K562 (cell line): Measurements from ENCODE around the gene ZNF146. TPM values are rescaled to one million over a fixed set of nuclear protein-coding genes. Genes with fewer than 3 reads are reported as not detected.

ENCODE experiments used
- polyA plus RNA-seq, 8 experiments: library from polyadenylated mRNA; depleted of rRNA in 4 of 8; stranded (reverse) in 5 of 8; unstranded in 3 of 8; fragments of >200 nt; fragmentation: Nextera tagmentation in 2 of 8; fragmentation: Illumina TruSeq in 1 of 8; extraction: Ambion mirVana in 2 of 8; extraction: Trizol in 1 of 8; gene quantifications; 2 replicates each; pipeline versions ENCODE4 v1.2.1 to v1.2.3, GENCODE V29; 2011 to 2014; ENCODE audit warnings: inconsistent platforms in 1 of 8, missing spikeins in 1 of 8
- small RNA-seq: library from RNA; depleted of rRNA; stranded (forward); fragments of <200 nt; gene quantifications from one replicate; pipeline ENCODE3, GENCODE V24; 2014
- total RNA-seq, 7 experiments: library from RNA; depleted of rRNA in 6 of 7; stranded (reverse); fragments of >200 nt in 6 of 7; fragmentation: Illumina TruSeq in 2 of 7; extraction: Trizol in 2 of 7; gene quantifications; 2 replicates each; pipeline versions ENCODE4 v1.2.1 to v1.2.3, GENCODE V29; 2011 to 2021; ENCODE audit warnings: low replicate concordance in 1 of 7

The ZNF146 gene
- total and polyA plus RNA-seq, 9 of the 15 experiments (the other 6 are each of a cell fraction or from before 2014, with no cell fraction given): 36.2 to 195 (median 116) TPM

Small RNAs within 50 kb of the gene (small RNA-seq; reads per million reads assigned to genes)
- not detected for gene RF00019

Other genes with a start within 250 kb of the ZNF146 start
Only the 7 nearest of the 14 such genes appear.
- gene WDR62, start 160.2 kb upstream of the ZNF146 start, total RNA-seq (2014; rRNA removed): 18.8 and 27.6 TPM in 2 replicates
- gene WDR62, start 160.2 kb upstream of the ZNF146 start, total RNA-seq (2014; rRNA removed; fragmentation: Illumina TruSeq; extraction: Trizol): 7.3 and 9.5 TPM in 2 replicates
- 15.3 and 15.5 TPM in 2 replicates for gene WDR62, start 160.2 kb upstream of the ZNF146 start, total RNA-seq (2015; rRNA removed; fragmentation: Illumina TruSeq; extraction: Trizol)
- 30.1 and 32.8 TPM in 2 replicates for gene WDR62, start 160.2 kb upstream of the ZNF146 start, total RNA-seq (2021)
- gene WDR62, start 160.2 kb upstream of the ZNF146 start, polyA plus RNA-seq (2011; rRNA removed): 10.7 and 17.7 TPM in 2 replicates
- gene WDR62, start 160.2 kb upstream of the ZNF146 start, polyA plus RNA-seq (2014; fragmentation: Illumina TruSeq; extraction: Trizol): 14.4 and 24.6 TPM in 2 replicates
- under 1 TPM; 0.35 to 0.75 TPM for gene WDR62, start 160.2 kb upstream of the ZNF146 start, polyA plus RNA-seq (2014; fragmentation: Nextera tagmentation; extraction: Ambion mirVana)
- gene WDR62, start 160.2 kb upstream of the ZNF146 start, polyA plus RNA-seq (2014; rRNA removed): 22.2 and 24.5 TPM in 2 replicates
- gene OVOL3, start 104.0 kb upstream of the ZNF146 start, total RNA-seq (2014; rRNA removed): not detected in 2 replicates
- gene OVOL3, start 104.0 kb upstream of the ZNF146 start, total RNA-seq (2014; rRNA removed; fragmentation: Illumina TruSeq; extraction: Trizol): not detected in 2 replicates
- gene OVOL3, start 104.0 kb upstream of the ZNF146 start, total RNA-seq (2015; rRNA removed; fragmentation: Illumina TruSeq; extraction: Trizol): not detected in 2 replicates
- gene OVOL3, start 104.0 kb upstream of the ZNF146 start, total RNA-seq (2021): not detected in 2 replicates
- gene OVOL3, start 104.0 kb upstream of the ZNF146 start, polyA plus RNA-seq (2011; rRNA removed): not detected in 2 replicates
- not detected in 2 replicates for gene OVOL3, start 104.0 kb upstream of the ZNF146 start, polyA plus RNA-seq (2014; fragmentation: Illumina TruSeq; extraction: Trizol)
- gene OVOL3, start 104.0 kb upstream of the ZNF146 start, polyA plus RNA-seq (2014; fragmentation: Nextera tagmentation; extraction: Ambion mirVana): not detected
- not detected in 2 replicates for gene OVOL3, start 104.0 kb upstream of the ZNF146 start, polyA plus RNA-seq (2014; rRNA removed)
- gene POLR2I, start 100.2 kb upstream of the ZNF146 start, total RNA-seq (2014; rRNA removed): 283 and 291 TPM in 2 replicates
- gene POLR2I, start 100.2 kb upstream of the ZNF146 start, total RNA-seq (2014; rRNA removed; fragmentation: Illumina TruSeq; extraction: Trizol): 34.3 and 51.0 TPM in 2 replicates
- gene POLR2I, start 100.2 kb upstream of the ZNF146 start, total RNA-seq (2015; rRNA removed; fragmentation: Illumina TruSeq; extraction: Trizol): 109 and 112 TPM in 2 replicates
- 123 and 126 TPM in 2 replicates for gene POLR2I, start 100.2 kb upstream of the ZNF146 start, total RNA-seq (2021)
- gene POLR2I, start 100.2 kb upstream of the ZNF146 start, polyA plus RNA-seq (2011; rRNA removed): 28.0 and 31.0 TPM in 2 replicates
- 71.8 and 112 TPM in 2 replicates for gene POLR2I, start 100.2 kb upstream of the ZNF146 start, polyA plus RNA-seq (2014; fragmentation: Illumina TruSeq; extraction: Trizol)
- gene POLR2I, start 100.2 kb upstream of the ZNF146 start, polyA plus RNA-seq (2014; fragmentation: Nextera tagmentation; extraction: Ambion mirVana): 100 to 1,000 TPM; 197 to 235 TPM
- gene POLR2I, start 100.2 kb upstream of the ZNF146 start, polyA plus RNA-seq (2014; rRNA removed): 141 and 179 TPM in 2 replicates
- gene TBCB, start 99.6 kb upstream of the ZNF146 start, total RNA-seq (2014; rRNA removed): 99.0 and 115 TPM in 2 replicates
- 38.2 and 47.7 TPM in 2 replicates for gene TBCB, start 99.6 kb upstream of the ZNF146 start, total RNA-seq (2014; rRNA removed; fragmentation: Illumina TruSeq; extraction: Trizol)
- gene TBCB, start 99.6 kb upstream of the ZNF146 start, total RNA-seq (2015; rRNA removed; fragmentation: Illumina TruSeq; extraction: Trizol): 57.2 and 58.9 TPM in 2 replicates
- gene TBCB, start 99.6 kb upstream of the ZNF146 start, total RNA-seq (2021): 71.0 and 79.5 TPM in 2 replicates
- 48.6 and 62.4 TPM in 2 replicates for gene TBCB, start 99.6 kb upstream of the ZNF146 start, polyA plus RNA-seq (2011; rRNA removed)
- 57.8 and 66.5 TPM in 2 replicates for gene TBCB, start 99.6 kb upstream of the ZNF146 start, polyA plus RNA-seq (2014; fragmentation: Illumina TruSeq; extraction: Trizol)
- gene TBCB, start 99.6 kb upstream of the ZNF146 start, polyA plus RNA-seq (2014; fragmentation: Nextera tagmentation; extraction: Ambion mirVana): 1 to 10 TPM; 3.5 to 5.3 TPM
- gene TBCB, start 99.6 kb upstream of the ZNF146 start, polyA plus RNA-seq (2014; rRNA removed): 109 TPM in 2 replicates
- 171 and 230 TPM in 2 replicates for gene CAPNS1, start 75.0 kb upstream of the ZNF146 start, total RNA-seq (2014; rRNA removed)
- gene CAPNS1, start 75.0 kb upstream of the ZNF146 start, total RNA-seq (2014; rRNA removed; fragmentation: Illumina TruSeq; extraction: Trizol): 173 and 179 TPM in 2 replicates
- 307 and 310 TPM in 2 replicates for gene CAPNS1, start 75.0 kb upstream of the ZNF146 start, total RNA-seq (2015; rRNA removed; fragmentation: Illumina TruSeq; extraction: Trizol)
- gene CAPNS1, start 75.0 kb upstream of the ZNF146 start, total RNA-seq (2021): 400 and 436 TPM in 2 replicates
- gene CAPNS1, start 75.0 kb upstream of the ZNF146 start, polyA plus RNA-seq (2011; rRNA removed): 363 and 480 TPM in 2 replicates
- 576 and 589 TPM in 2 replicates for gene CAPNS1, start 75.0 kb upstream of the ZNF146 start, polyA plus RNA-seq (2014; fragmentation: Illumina TruSeq; extraction: Trizol)
- gene CAPNS1, start 75.0 kb upstream of the ZNF146 start, polyA plus RNA-seq (2014; fragmentation: Nextera tagmentation; extraction: Ambion mirVana): 100 to 1,000 TPM in 1 of 2 experiments, 10 to 100 TPM in 1; 77.9 to 115 TPM
- 244 and 258 TPM in 2 replicates for gene CAPNS1, start 75.0 kb upstream of the ZNF146 start, polyA plus RNA-seq (2014; rRNA removed)
- gene COX7A1, start 62.7 kb upstream of the ZNF146 start, total RNA-seq (2014; rRNA removed): not detected in 2 replicates
- gene COX7A1, start 62.7 kb upstream of the ZNF146 start, total RNA-seq (2014; rRNA removed; fragmentation: Illumina TruSeq; extraction: Trizol): not detected in 2 replicates
- not detected in 2 replicates for gene COX7A1, start 62.7 kb upstream of the ZNF146 start, total RNA-seq (2015; rRNA removed; fragmentation: Illumina TruSeq; extraction: Trizol)
- not detected in 2 replicates for gene COX7A1, start 62.7 kb upstream of the ZNF146 start, total RNA-seq (2021)
- gene COX7A1, start 62.7 kb upstream of the ZNF146 start, polyA plus RNA-seq (2011; rRNA removed): not detected in 2 replicates
- not detected in 2 replicates for gene COX7A1, start 62.7 kb upstream of the ZNF146 start, polyA plus RNA-seq (2014; fragmentation: Illumina TruSeq; extraction: Trizol)
- gene COX7A1, start 62.7 kb upstream of the ZNF146 start, polyA plus RNA-seq (2014; fragmentation: Nextera tagmentation; extraction: Ambion mirVana): under 1 TPM in 1 of 2 experiments, not detected in 1; 0.08 TPM
- not detected in 2 replicates for gene COX7A1, start 62.7 kb upstream of the ZNF146 start, polyA plus RNA-seq (2014; rRNA removed)
- 1.3 TPM in 2 replicates for gene ZNF565, start 441 bp upstream of the ZNF146 start, total RNA-seq (2014; rRNA removed)
- gene ZNF565, start 441 bp upstream of the ZNF146 start, total RNA-seq (2014; rRNA removed; fragmentation: Illumina TruSeq; extraction: Trizol): 2.9 and 3.0 TPM in 2 replicates
- gene ZNF565, start 441 bp upstream of the ZNF146 start, total RNA-seq (2015; rRNA removed; fragmentation: Illumina TruSeq; extraction: Trizol): 2.5 and 3.0 TPM in 2 replicates
- gene ZNF565, start 441 bp upstream of the ZNF146 start, total RNA-seq (2021): 1.8 TPM in 2 replicates
- gene ZNF565, start 441 bp upstream of the ZNF146 start, polyA plus RNA-seq (2011; rRNA removed): 2.6 and 3.2 TPM in 2 replicates
- 1.8 and 2.3 TPM in 2 replicates for gene ZNF565, start 441 bp upstream of the ZNF146 start, polyA plus RNA-seq (2014; fragmentation: Illumina TruSeq; extraction: Trizol)
- gene ZNF565, start 441 bp upstream of the ZNF146 start, polyA plus RNA-seq (2014; fragmentation: Nextera tagmentation; extraction: Ambion mirVana): 1 to 10 TPM; 2.6 to 2.7 TPM
- gene ZNF565, start 441 bp upstream of the ZNF146 start, polyA plus RNA-seq (2014; rRNA removed): 1.7 and 2.5 TPM in 2 replicates